PC-3 (cell line): Measurements from ENCODE around the gene LHCGR. TPM values are rescaled to one million over a fixed set of nuclear protein-coding genes. Genes with fewer than 3 reads are reported as not detected.

ENCODE experiments used
- ATAC-seq: fragments of 200-7000 bp; cut with Tn5 transposase; 2 replicates; pipeline ENCODE4 v1.9.1; 2020; ENCODE audit warnings: mild to moderate bottlenecking, moderate library complexity
- BruUV-seq: library from RNA; stranded (reverse); fragments of 400-500 nt; replicated peaks from 2 replicates; lab custom pipeline; 2021; lab: Mats Ljungman, UMichigan
- CTCF ChIA-PET: fragments of 300-600 bp; sonication (Branson Sonifier 250); formaldehyde crosslinking; loops from one replicate; lab custom pipeline; 2022; ENCODE audit warnings: antibody characterized with exemption; lab: Charles Lee
- POLR2A ChIA-PET: fragments of 300-600 bp; sonication (Branson Sonifier 250); formaldehyde crosslinking; loops from one replicate; lab custom pipeline; 2022; ENCODE audit warnings: antibody characterized with exemption; ENCODE audit not compliant: unreplicated experiment; lab: Charles Lee
- DNase-seq: peaks from one replicate; pipeline ENCODE4 v3.0.0-alpha.2; 2015
- H2AFZ ChIP-seq: fragments of 300-600 bp; sonication (generic); 2 replicates; pipeline ENCODE4 v1.6.0; 2016; ENCODE audit warnings: antibody characterized with exemption, low read length
- H3F3A ChIP-seq: fragments of 300-600 bp; sonication (generic); one replicate; pipeline ENCODE4 v1.6.0; 2017; ENCODE audit warnings: antibody characterized with exemption, low read length, control low read depth, mild to moderate bottlenecking; ENCODE audit not compliant: unreplicated experiment
- H3K27ac ChIP-seq: fragments of 300-600 bp; sonication (generic); 2 replicates; pipeline ENCODE4 v1.5.1; 2016; ENCODE audit warnings: mild to moderate bottlenecking, low read length
- H3K27me3 ChIP-seq: fragments of 300-600 bp; sonication (generic); 2 replicates; pipeline ENCODE4 v1.6.1; 2016; ENCODE audit warnings: low read length, mixed read lengths
- H3K36me3 ChIP-seq: fragments of 300-600 bp; sonication (generic); 2 replicates; pipeline ENCODE4 v1.6.1; 2016; ENCODE audit warnings: low read depth, mixed run types, low read length, mixed read lengths
- H3K4me1 ChIP-seq: fragments of 300-600 bp; sonication (generic); 2 replicates; pipeline ENCODE4 v1.5.1; 2016; ENCODE audit warnings: low read length; ENCODE audit not compliant: insufficient read depth
- H3K4me2 ChIP-seq: fragments of 300-600 bp; sonication (generic); 2 replicates; pipeline ENCODE4 v1.6.0; 2016; ENCODE audit warnings: low read length
- H3K4me3 ChIP-seq: fragments of 300-600 bp; sonication (generic); 2 replicates; pipeline ENCODE4 v1.5.1; 2016; ENCODE audit warnings: mild to moderate bottlenecking, low read length, mixed read lengths
- H3K79me2 ChIP-seq: fragments of 300-600 bp; sonication (generic); 2 replicates; pipeline ENCODE4 v1.6.1; 2017; ENCODE audit warnings: low read length, mixed read lengths
- H3K9ac ChIP-seq: fragments of 300-600 bp; sonication (generic); 2 replicates; pipeline ENCODE4 v1.6.0; 2016; ENCODE audit warnings: mild to moderate bottlenecking, low read length
- H3K9me2 ChIP-seq: fragments of 300-600 bp; sonication (generic); replicated peaks from 2 replicates; pipeline ENCODE4 v1.6.1; 2016; ENCODE audit warnings: mixed run types, low read length, mixed read lengths
- H3K9me3 ChIP-seq: fragments of 300-600 bp; sonication (generic); 2 replicates; pipeline ENCODE4 v1.6.1; 2016; ENCODE audit warnings: low read length, mixed read lengths
- H4K20me1 ChIP-seq: fragments of 300-600 bp; sonication (generic); 2 replicates; pipeline ENCODE4 v1.6.1; 2016; ENCODE audit warnings: low read length, mixed read lengths
- EZH2 ChIP-seq: fragments of 300-600 bp; sonication (generic); IDR thresholded peaks from one replicate; pipeline ENCODE4 v1.6.1; 2017; ENCODE audit warnings: antibody characterized with exemption, mild to moderate bottlenecking, low read length; ENCODE audit not compliant: unreplicated experiment
- EZH2phosphoT487 ChIP-seq: fragments of 300-600 bp; sonication (generic); IDR thresholded peaks from 2 replicates; pipeline ENCODE4 v1.6.1; 2018; ENCODE audit warnings: mild to moderate bottlenecking, antibody characterized with exemption, low read length, borderline replicate concordance
- intact Hi-C: fragments of 100-400 bp; cut with micrococcal nuclease; formaldehyde crosslinking; loops from 2 replicates; pipeline ENCODE4 v1.9.0; 2023
- total RNA-seq: library from RNA; depleted of rRNA; stranded (reverse); fragments of >200 nt; gene quantifications from 2 replicates; pipeline ENCODE4 v1.2.3, GENCODE V29; 2014
- TF ChIP-seq, protein P1 (sequence below): fragments of 300-600 bp; sonication (generic); conservative IDR thresholded peaks from 2 replicates; pipeline ENCODE4 v1.5.1; 2017; ENCODE audit warnings: antibody characterized with exemption, low read depth, mild to moderate bottlenecking, low read length

The LHCGR gene
- total RNA-seq, 1 experiment from 2014 or later, result not detected

- no peaks in the 10 kb centered on the region for H3K36me3 ChIP-seq
- no peak overlapping the region for H2AFZ ChIP-seq
- no TSS peak for BruUV-seq
- H3K9ac ChIP-seq, result no peak overlapping the region
- ChIA-PET POLR2A (no interaction called here), CTCF (no interaction called here)
- no peak for TF ChIP-seq EZH2phosphoT487
- TF ChIP-seq EZH2, result no peak
- TF ChIP-seq, protein P1, sequence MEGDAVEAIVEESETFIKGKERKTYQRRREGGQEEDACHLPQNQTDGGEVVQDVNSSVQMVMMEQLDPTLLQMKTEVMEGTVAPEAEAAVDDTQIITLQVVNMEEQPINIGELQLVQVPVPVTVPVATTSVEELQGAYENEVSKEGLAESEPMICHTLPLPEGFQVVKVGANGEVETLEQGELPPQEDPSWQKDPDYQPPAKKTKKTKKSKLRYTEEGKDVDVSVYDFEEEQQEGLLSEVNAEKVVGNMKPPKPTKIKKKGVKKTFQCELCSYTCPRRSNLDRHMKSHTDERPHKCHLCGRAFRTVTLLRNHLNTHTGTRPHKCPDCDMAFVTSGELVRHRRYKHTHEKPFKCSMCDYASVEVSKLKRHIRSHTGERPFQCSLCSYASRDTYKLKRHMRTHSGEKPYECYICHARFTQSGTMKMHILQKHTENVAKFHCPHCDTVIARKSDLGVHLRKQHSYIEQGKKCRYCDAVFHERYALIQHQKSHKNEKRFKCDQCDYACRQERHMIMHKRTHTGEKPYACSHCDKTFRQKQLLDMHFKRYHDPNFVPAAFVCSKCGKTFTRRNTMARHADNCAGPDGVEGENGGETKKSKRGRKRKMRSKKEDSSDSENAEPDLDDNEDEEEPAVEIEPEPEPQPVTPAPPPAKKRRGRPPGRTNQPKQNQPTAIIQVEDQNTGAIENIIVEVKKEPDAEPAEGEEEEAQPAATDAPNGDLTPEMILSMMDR, result no peak
- H3K4me3 ChIP-seq, result no peak overlapping the region
- no peak overlapping the region for H3K4me2 ChIP-seq
- no peaks in the 10 kb centered on the region for H4K20me1 ChIP-seq
- no peaks in the 10 kb centered on the region for H3K79me2 ChIP-seq
- intact Hi-C loops, result no loop called here
- ATAC-seq, result no peak
- no peaks in the 10 kb centered on the region for H3K9me3 ChIP-seq
- H3K27me3 ChIP-seq, result peaks cover 39% of the 10 kb centered on the region
- no peaks in the 10 kb centered on the region for H3K9me2 ChIP-seq
- no peak overlapping the region for H3K27ac ChIP-seq
- no peak for DNase-seq
- H3K4me1 ChIP-seq, result no peaks in the 10 kb centered on the region
- H3F3A ChIP-seq, result no peaks in the 10 kb centered on the region
Measured at GRCh38 chr2:48691935-48692691, 63.4 kb downstream of the LHCGR start.

- peaks cover 33% of the 10 kb centered on the region for H3K27me3 ChIP-seq
- H4K20me1 ChIP-seq, result no peaks in the 10 kb centered on the region
- no peak overlapping the region for H3K27ac ChIP-seq
- DNase-seq, result no peak
- no peak for ATAC-seq
- H3K79me2 ChIP-seq, result no peaks in the 10 kb centered on the region
- H3K4me1 ChIP-seq, result no peaks in the 10 kb centered on the region
- H3K4me2 ChIP-seq, result no peak overlapping the region
- ChIA-PET CTCF (no interaction called here), POLR2A (no interaction called here)
- no peaks in the 10 kb centered on the region for H3K9me2 ChIP-seq
- no peaks in the 10 kb centered on the region for H3K9me3 ChIP-seq
- H3K9ac ChIP-seq, result no peak overlapping the region
- TF ChIP-seq, protein P1, result no peak
- TF ChIP-seq EZH2 (no peak), EZH2phosphoT487 (no peak)
- H3K4me3 ChIP-seq, result no peak overlapping the region
- H3F3A ChIP-seq, result no peaks in the 10 kb centered on the region
- intact Hi-C loops, result no loop called here
- BruUV-seq, result no TSS peak
- no peak overlapping the region for H2AFZ ChIP-seq
- H3K36me3 ChIP-seq, result no peaks in the 10 kb centered on the region
Measured at GRCh38 chr2:48685126-48685525, 70.4 kb downstream of the LHCGR start.

DNA sequence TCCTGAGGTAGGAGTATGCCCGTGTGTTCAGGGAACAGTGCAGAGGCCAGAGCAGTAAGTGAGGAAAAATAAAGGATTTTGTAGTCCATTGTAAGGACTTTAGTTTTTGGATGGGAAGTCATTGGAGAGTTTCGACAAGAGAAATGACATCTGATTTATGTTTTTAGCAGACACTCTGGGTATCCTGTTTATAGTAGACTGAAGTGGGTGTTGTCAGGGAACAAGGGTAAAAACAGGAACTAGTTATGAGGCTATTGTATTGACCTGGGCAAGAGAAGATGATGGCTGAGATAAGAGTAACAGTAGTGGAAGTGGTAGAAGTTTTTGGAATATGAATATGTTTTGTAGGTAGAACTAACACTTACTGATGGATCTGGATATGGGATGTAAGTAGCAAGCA is 78.1 kb downstream of the LHCGR start:
- no peaks in the 10 kb centered on the region for H3K79me2 ChIP-seq
- no peak overlapping the region for H3K4me3 ChIP-seq
- H3K27me3 ChIP-seq, result peaks cover 24% of the 10 kb centered on the region; the same call in 1 of the 2 replicates
- TF ChIP-seq, protein P1, result no peak
- TF ChIP-seq EZH2 (no peak), EZH2phosphoT487 (no peak)
- no TSS peak for BruUV-seq
- H3K4me1 ChIP-seq, result no peaks in the 10 kb centered on the region
- H3K36me3 ChIP-seq, result no peaks in the 10 kb centered on the region
- no peak for ATAC-seq
- H3K9me3 ChIP-seq, result no peaks in the 10 kb centered on the region
- H3K27ac ChIP-seq, result no peak overlapping the region
- no peak for DNase-seq
- H3F3A ChIP-seq, result no peaks in the 10 kb centered on the region
- ChIA-PET CTCF (no interaction called here), POLR2A (no interaction called here)
- no peak overlapping the region for H2AFZ ChIP-seq
- H3K9ac ChIP-seq, result no peak overlapping the region
- H3K4me2 ChIP-seq, result no peak overlapping the region
- no peaks in the 10 kb centered on the region for H3K9me2 ChIP-seq
- intact Hi-C loops, result no loop called here
- H4K20me1 ChIP-seq, result no peaks in the 10 kb centered on the region
